Karpas-422 (cell line): ENCODE measurements around the gene SIM2. TPM values are rescaled to one million over a fixed set of nuclear protein-coding genes. Genes with fewer than 3 reads are reported as not detected.

ENCODE experiments used
- DNase-seq: peaks from one replicate; pipeline ENCODE4 v3.0.0-alpha.2; 2015
- H2AFZ ChIP-seq: fragments of 200-600 bp; sonication (generic); 2 replicates; pipeline ENCODE4 v1.6.1; 2014; ENCODE audit warnings: antibody characterized with exemption, low read length, mixed read lengths
- H3K27ac ChIP-seq: fragments of 200-600 bp; sonication (generic); 2 replicates; pipeline ENCODE4 v1.5.1; 2014; ENCODE audit warnings: mild to moderate bottlenecking, low read length, moderate library complexity
- H3K27me3 ChIP-seq: fragments of 200-600 bp; sonication (generic); 2 replicates; pipeline ENCODE4 v1.6.1; 2014; ENCODE audit warnings: low read length, mixed read lengths
- H3K36me3 ChIP-seq: fragments of 200-600 bp; sonication (generic); 2 replicates; pipeline ENCODE4 v1.6.1; 2014; ENCODE audit warnings: low read length, mixed read lengths; ENCODE audit not compliant: insufficient read depth
- H3K4me1 ChIP-seq: fragments of 200-600 bp; sonication (generic); 2 replicates; pipeline ENCODE4 v1.6.1; 2014; ENCODE audit warnings: mild to moderate bottlenecking, low read length, mixed read lengths
- H3K4me2 ChIP-seq: fragments of 200-600 bp; sonication (generic); 2 replicates; pipeline ENCODE4 v1.6.1; 2014; ENCODE audit warnings: low read length, low read depth, mild to moderate bottlenecking; ENCODE audit not compliant: poor library complexity, severe bottlenecking
- H3K4me3 ChIP-seq: fragments of 200-600 bp; sonication (generic); 2 replicates; pipeline ENCODE4 v1.5.1; 2014; ENCODE audit warnings: mild to moderate bottlenecking, antibody characterized with exemption, low read length, mixed read lengths
- H3K79me2 ChIP-seq: fragments of 200-600 bp; sonication (generic); 2 replicates; pipeline ENCODE4 v1.6.1; 2014; ENCODE audit warnings: mild to moderate bottlenecking, low read length, mixed read lengths
- H3K9ac ChIP-seq: fragments of 200-600 bp; sonication (generic); 2 replicates; pipeline ENCODE4 v1.6.0; 2014; ENCODE audit warnings: low read length
- H3K9me2 ChIP-seq: fragments of 200-600 bp; sonication (generic), shearing (Covaris generic); replicated peaks from 2 replicates; pipeline ENCODE4 v1.6.0; 2014; ENCODE audit warnings: mild to moderate bottlenecking, low read length, moderate library complexity; ENCODE audit not compliant: insufficient read depth
- H3K9me3 ChIP-seq: fragments of 300-700, 200-600 bp; sonication (generic); 2 replicates; pipeline ENCODE4 v1.6.1; 2014; ENCODE audit warnings: low read length, mixed read lengths
- H4K20me1 ChIP-seq: fragments of 200-600 bp; sonication (generic); 2 replicates; pipeline ENCODE4 v1.6.1; 2014; ENCODE audit warnings: mild to moderate bottlenecking, antibody characterized with exemption, low read length, low read depth; ENCODE audit not compliant: insufficient read depth
- total RNA-seq: library from RNA; depleted of rRNA; stranded (reverse); fragments of >200 nt; shearing (Covaris generic); gene quantifications from 2 replicates; pipeline ENCODE4 v1.2.3, GENCODE V29; 2014; ENCODE audit warnings: low replicate concordance

Gene SIM2
- total RNA-seq, 1 experiment from 2014 or later, result not detected

GRCh38 chr21:36769051-36769839 is 70.3 kb downstream of the SIM2 start:
- Histone ChIP-seq H3K9me3 (no peaks in the 10 kb centered on the region), H3K36me3 (no peaks in the 10 kb centered on the region), H3K27me3 (no peaks in the 10 kb centered on the region), H3K4me2 (no peak overlapping the region), H2AFZ (no peak overlapping the region), H3K27ac (no peak overlapping the region), H3K9ac (no peak overlapping the region), H3K79me2 (no peaks in the 10 kb centered on the region), H3K4me1 (no peaks in the 10 kb centered on the region), H4K20me1 (no peaks in the 10 kb centered on the region), H3K4me3 (no peak overlapping the region), H3K9me2 (no peaks in the 10 kb centered on the region)
- no peak for DNase-seq

- Histone ChIP-seq H3K4me2 (no peak overlapping the region), H3K4me3 (no peak overlapping the region), H3K4me1 (no peaks in the 10 kb centered on the region), H3K9ac (no peak overlapping the region), H3K27ac (no peak overlapping the region), H2AFZ (no peak overlapping the region), H3K9me3 (no peaks in the 10 kb centered on the region), H3K79me2 (no peaks in the 10 kb centered on the region), H3K27me3 (no peaks in the 10 kb centered on the region), H3K36me3 (no peaks in the 10 kb centered on the region), H4K20me1 (no peaks in the 10 kb centered on the region), H3K9me2 (no peaks in the 10 kb centered on the region)
- DNase-seq, result no peak
These were observed 74.2 kb downstream of the SIM2 start for GRCh38 chr21:36773117-36773516.

DNA sequence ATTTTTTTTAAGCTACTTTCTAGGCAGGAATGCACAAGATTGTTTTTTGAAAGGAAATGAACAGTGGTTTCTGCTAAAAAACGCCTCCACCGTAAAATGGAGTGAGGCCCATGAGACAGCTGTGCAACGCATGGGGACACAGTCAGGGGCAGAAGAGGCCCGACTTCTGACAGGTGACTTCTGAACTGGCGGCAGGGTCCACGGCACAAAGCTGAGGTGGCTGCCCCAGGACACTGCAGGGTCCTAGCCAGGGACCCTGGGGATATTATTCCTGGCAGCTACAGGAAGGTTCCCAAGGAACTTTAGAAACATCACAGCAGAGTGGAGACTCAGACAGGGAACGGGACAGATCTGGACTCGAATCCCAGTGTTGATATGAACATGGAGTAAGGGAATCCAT is 75.1 kb downstream of the SIM2 start:
- Histone ChIP-seq H3K27ac (no peak overlapping the region), H3K9me2 (no peaks in the 10 kb centered on the region), H3K36me3 (no peaks in the 10 kb centered on the region), H3K9me3 (no peaks in the 10 kb centered on the region), H3K4me1 (no peaks in the 10 kb centered on the region), H3K9ac (no peak overlapping the region), H3K27me3 (no peaks in the 10 kb centered on the region), H3K4me2 (no peak overlapping the region), H3K4me3 (no peak overlapping the region), H2AFZ (no peak overlapping the region), H3K79me2 (no peaks in the 10 kb centered on the region), H4K20me1 (no peaks in the 10 kb centered on the region)
- no peak for DNase-seq

DNA sequence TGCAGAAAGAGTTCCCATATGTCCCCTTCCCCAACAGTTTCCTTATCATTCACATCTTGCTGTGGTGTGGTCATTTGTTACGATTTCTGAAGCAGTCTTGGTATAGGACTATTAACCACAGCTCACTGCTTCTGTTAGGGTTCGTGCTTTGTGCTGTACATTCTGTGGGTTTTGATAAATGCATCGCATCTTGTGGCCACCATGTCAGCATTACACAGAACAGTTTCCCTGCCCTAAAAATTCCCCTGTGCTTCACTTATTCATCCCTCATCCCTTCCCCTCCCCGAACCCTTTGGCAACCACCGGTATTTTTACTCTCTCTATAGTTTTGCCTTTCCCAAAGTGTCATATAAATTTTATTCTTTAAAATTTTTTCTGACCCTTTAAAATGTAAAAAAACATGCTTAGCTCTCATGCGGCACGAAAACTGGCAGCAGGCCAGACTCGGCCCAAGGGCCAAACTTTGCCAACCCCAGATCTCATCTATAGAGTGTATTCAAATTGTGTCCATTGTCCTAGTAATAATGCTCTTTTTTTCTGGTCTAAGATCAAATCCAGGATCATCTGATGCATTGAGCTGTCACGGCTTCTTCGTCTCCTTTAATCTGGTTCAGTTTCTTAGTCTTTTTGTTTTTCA is 78.2 kb downstream of the SIM2 start:
- no peak overlapping the region for H3K27ac ChIP-seq
- H3K79me2 ChIP-seq, result no peaks in the 10 kb centered on the region
- no peaks in the 10 kb centered on the region for H3K9me2 ChIP-seq
- H3K27me3 ChIP-seq, result no peaks in the 10 kb centered on the region
- no peak overlapping the region for H3K4me2 ChIP-seq
- H3K9me3 ChIP-seq, result no peaks in the 10 kb centered on the region
- H3K9ac ChIP-seq, result no peak overlapping the region
- no peak overlapping the region for H3K4me3 ChIP-seq
- no peaks in the 10 kb centered on the region for H4K20me1 ChIP-seq
- no peak overlapping the region for H2AFZ ChIP-seq
- DNase-seq, result no peak
- no peaks in the 10 kb centered on the region for H3K36me3 ChIP-seq
- no peaks in the 10 kb centered on the region for H3K4me1 ChIP-seq

DNA sequence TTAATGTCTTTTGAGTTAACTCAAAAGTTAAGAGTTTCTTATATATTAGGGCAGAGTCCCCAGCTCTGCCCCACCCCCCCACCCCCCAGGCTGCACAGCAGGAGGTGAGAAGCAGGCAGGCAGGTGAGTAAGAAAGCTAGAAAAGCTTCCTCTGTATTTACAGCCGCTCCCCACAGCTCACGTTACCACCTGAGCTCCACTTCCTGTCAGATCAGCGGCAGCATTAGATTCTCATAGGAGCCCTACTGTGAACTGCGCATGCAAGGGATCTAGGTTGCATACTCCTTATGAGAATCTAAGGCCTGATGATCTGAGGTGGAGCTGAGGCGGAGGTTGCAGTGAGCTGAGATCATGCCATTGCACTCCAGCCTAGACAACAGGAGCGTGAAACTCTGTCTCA is 81.9 kb downstream of the SIM2 start:
- Histone ChIP-seq H3K36me3 (no peaks in the 10 kb centered on the region), H3K27ac (no peak overlapping the region), H3K79me2 (no peaks in the 10 kb centered on the region), H2AFZ (no peak overlapping the region), H3K9ac (no peak overlapping the region), H3K4me3 (no peak overlapping the region), H3K27me3 (no peaks in the 10 kb centered on the region), H3K4me1 (no peaks in the 10 kb centered on the region), H3K4me2 (no peak overlapping the region), H3K9me3 (no peaks in the 10 kb centered on the region), H3K9me2 (no peaks in the 10 kb centered on the region), H4K20me1 (peaks cover 4% of the 10 kb centered on the region; the same call in 1 of the 2 replicates)
- no peak for DNase-seq

- H3K79me2 ChIP-seq, result no peaks in the 10 kb centered on the region
- no peaks in the 10 kb centered on the region for H3K4me1 ChIP-seq
- no peaks in the 10 kb centered on the region for H3K27me3 ChIP-seq
- H3K9ac ChIP-seq, result no peak overlapping the region
- no peak for DNase-seq
- peaks cover 4% of the 10 kb centered on the region; the same call in 1 of the 2 replicates for H4K20me1 ChIP-seq
- no peaks in the 10 kb centered on the region for H3K36me3 ChIP-seq
- H3K27ac ChIP-seq, result no peak overlapping the region
- H3K4me3 ChIP-seq, result no peak overlapping the region
- H3K9me3 ChIP-seq, result no peaks in the 10 kb centered on the region
- H3K9me2 ChIP-seq, result no peaks in the 10 kb centered on the region
- H3K4me2 ChIP-seq, result no peak overlapping the region
- no peak overlapping the region for H2AFZ ChIP-seq
These were observed 84.9 kb downstream of the SIM2 start for GRCh38 chr21:36783612-36784374.

DNA sequence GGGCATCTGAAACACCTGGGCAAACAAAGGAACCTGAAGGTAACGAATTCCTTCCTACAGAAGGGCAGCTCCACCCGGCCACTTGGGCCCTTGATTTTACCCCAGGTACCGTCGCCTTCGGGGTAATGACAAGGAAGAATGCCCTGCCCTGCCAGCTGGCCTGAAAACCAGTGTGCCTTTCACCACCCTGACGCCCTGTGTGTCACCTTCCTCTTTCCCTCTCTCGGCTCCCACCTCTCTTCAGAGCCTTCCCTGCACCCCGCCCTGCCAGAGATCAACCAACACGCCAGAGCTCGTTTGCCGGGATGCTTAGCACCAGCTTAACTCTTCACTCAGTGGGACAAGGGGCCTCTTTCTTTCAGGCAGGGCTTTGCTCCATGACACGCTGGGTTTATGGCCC is 86.0 kb downstream of the SIM2 start:
- no peak overlapping the region for H3K4me2 ChIP-seq
- peaks cover 4% of the 10 kb centered on the region; the same call in 1 of the 2 replicates for H4K20me1 ChIP-seq

DNA sequence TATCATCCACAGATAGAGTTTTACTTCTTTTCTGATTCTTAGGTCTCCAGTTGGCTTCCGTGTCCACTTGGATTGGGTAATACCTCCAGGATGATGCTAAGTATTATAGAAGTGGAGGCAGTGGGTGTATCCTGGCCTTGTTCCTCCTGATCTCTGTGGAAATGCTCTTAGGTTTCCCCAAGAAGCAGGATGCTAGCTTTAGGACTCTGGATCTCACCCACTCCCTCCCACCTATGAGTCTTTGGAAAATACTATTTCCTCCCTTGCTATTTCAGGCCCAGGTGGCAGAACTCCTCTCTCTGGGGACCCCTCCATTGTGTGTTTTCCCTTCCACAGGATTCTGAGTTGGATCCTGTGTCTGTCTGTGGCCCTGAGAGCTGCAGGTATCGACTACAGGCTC is 86.7 kb downstream of the SIM2 start:
- Histone ChIP-seq H3K9ac (no peak overlapping the region), H3K4me3 (no peak overlapping the region), H3K9me2 (no peaks in the 10 kb centered on the region), H3K79me2 (no peaks in the 10 kb centered on the region), H3K27me3 (no peaks in the 10 kb centered on the region), H3K4me1 (no peaks in the 10 kb centered on the region), H3K9me3 (no peaks in the 10 kb centered on the region), H3K4me2 (no peak overlapping the region), H3K27ac (no peak overlapping the region), H4K20me1 (peaks cover 4% of the 10 kb centered on the region; the same call in 1 of the 2 replicates), H3K36me3 (no peaks in the 10 kb centered on the region), H2AFZ (no peak overlapping the region)
- DNase-seq, result no peak

More for the DNA sequence above, 86.0 kb downstream of the SIM2 start:
- no peak overlapping the region for H3K27ac ChIP-seq
- no peaks in the 10 kb centered on the region for H3K9me3 ChIP-seq
- no peaks in the 10 kb centered on the region for H3K4me1 ChIP-seq
- H3K9me2 ChIP-seq, result no peaks in the 10 kb centered on the region
- H2AFZ ChIP-seq, result no peak overlapping the region
- no peak overlapping the region for H3K4me3 ChIP-seq
- no peak for DNase-seq
- H3K36me3 ChIP-seq, result no peaks in the 10 kb centered on the region
- H3K27me3 ChIP-seq, result no peaks in the 10 kb centered on the region
- H3K79me2 ChIP-seq, result no peaks in the 10 kb centered on the region
- H3K9ac ChIP-seq, result no peak overlapping the region
